Spleen (tissue), 11 donors: ENCODE data around the gene TBC1D22A. TPM values are rescaled to one million over a fixed set of nuclear protein-coding genes. Genes with fewer than 3 reads are reported as not detected.

Source experiments
- DNase-seq: peaks from one replicate; pipeline ENCODE4 v3.0.0-alpha.2; 2020
- H3K27ac ChIP-seq, 8 donors: fragments of 200-600 bp; sonication (generic) in 7 of 8; 1 replicate in 4 of 8; 2 replicates in 4 of 8; pipeline versions ENCODE4 v1.5.0 to v1.8.0; 2016 to 2021; ENCODE audit warnings: inconsistent platforms in 4 of 8, mild to moderate bottlenecking in 4 of 8, moderate library complexity in 1 of 8
- H3K27me3 ChIP-seq, 7 donors: fragments of 200-600 bp; sonication (generic) in 6 of 7; replicated peaks in 1 of 7; 1 replicate in 4 of 7; 2 replicates in 3 of 7; pipeline versions ENCODE4 v1.5.0 to v1.8.0; 2016 to 2021; ENCODE audit warnings: inconsistent platforms in 3 of 7, mild to moderate bottlenecking in 1 of 7
- H3K36me3 ChIP-seq, 6 donors: fragments of 200-600 bp; sonication (generic) in 5 of 6; 1 replicate in 4 of 6; 2 replicates in 2 of 6; pipeline versions ENCODE4 v1.5.0 to v1.8.0; 2016 to 2021; ENCODE audit warnings: inconsistent platforms in 2 of 6
- H3K4me1 ChIP-seq, 6 donors: fragments of 200-600 bp; sonication (generic) in 5 of 6; 1 replicate in 3 of 6; 2 replicates in 3 of 6; pipeline versions ENCODE4 v1.5.0 to v1.8.0; 2016 to 2021; ENCODE audit warnings: inconsistent platforms in 3 of 6
- H3K4me3 ChIP-seq, 8 donors: fragments of 200-600 bp; sonication (generic) in 7 of 8; 1 replicate in 4 of 8; 2 replicates in 4 of 8; pipeline versions ENCODE4 v1.5.0 to v1.8.0; 2016 to 2021; ENCODE audit warnings: inconsistent platforms in 4 of 8, mild to moderate bottlenecking in 4 of 8, moderate library complexity in 2 of 8
- H3K9me3 ChIP-seq, 8 donors: fragments of 200-600 bp; sonication (generic) in 7 of 8; 1 replicate in 4 of 8; 2 replicates in 4 of 8; pipeline versions ENCODE4 v1.5.0 to v1.8.0; 2016 to 2021; ENCODE audit warnings: inconsistent platforms in 4 of 8
- POLR2A ChIP-seq, 3 donors: fragments of 450-650 bp; IDR thresholded peaks; one replicate each; pipeline ENCODE4 v1.5.1; 2017; ENCODE audit warnings: antibody characterized with exemption in 3 of 3, mild to moderate bottlenecking in 1 of 3
- POLR2AphosphoS5 ChIP-seq, 3 donors: sonication (generic); formaldehyde crosslinking; IDR thresholded peaks; one replicate each; pipeline ENCODE4 v1.5.1; 2017; ENCODE audit warnings: antibody characterized with exemption in 3 of 3
- WGBS, 5 donors: extraction: QIAGEN DNeasy Blood & Tissue Kit in 3 of 5; methylation state at CpG; one replicate each; pipeline versions ENCODE4 v1.1.5 to v1.1.7; 2013 to 2018; 5-methylcytosine and 5-hydroxymethylcytosine counted together
- intact Hi-C: fragments of 100-400 bp; cut with DNase I; formaldehyde crosslinking; loops from one replicate; pipeline ENCODE4 v1.15.0; 2023; ENCODE audit warnings: low total_unique reads
- polyA plus RNA-seq, 3 donors: library from polyadenylated mRNA; stranded (reverse); fragments of 200-250 nt; gene quantifications; one replicate each; pipeline ENCODE4 v1.2.1, GENCODE V29; 2013
- total RNA-seq, 7 donors: library from RNA; depleted of rRNA in 3 of 7; stranded (reverse); fragments of >200 nt in 3 of 7; fragmentation: NEBNext Ultra II Directional in 4 of 7; extraction: Animal tissue kit (Norgen Biotek cat#: 25700) in 4 of 7; gene quantifications; one replicate each; pipeline versions ENCODE4 v1.1.0 to v1.2.1, GENCODE V29; 2016 to 2021
- TF ChIP-seq, protein P1 (sequence below), 11 experiments: fragments of 200-600 bp in 7 of 11; fragments of 450-650 bp in 4 of 11; sonication (generic) in 4 of 11; IDR thresholded peaks in 8 of 11; conservative IDR thresholded peaks in 3 of 11; 1 replicate in 7 of 11; 2 replicates in 4 of 11; pipeline versions ENCODE4 v1.4.0 to v1.8.0; 2016 to 2021; ENCODE audit warnings: antibody characterized with exemption in 11 of 11, inconsistent platforms in 4 of 11, mild to moderate bottlenecking in 1 of 11
- donor health status: healthy with polysubstance abuse.
- donor health status: DM: no; HTN: no; CAD: no; lungs with moderate emphysema.
- donor health status: DM: no; HTN: no; CAD: no.
- donor health status: Bipolar disorder and iron deficiency.
- donor health status: healthy.
- donor health status: DM: no; HTN: no; CAD: no.
- donor health status: DM: yes; HTN: yes; CAD: no.

Gene TBC1D22A
- total and polyA plus RNA-seq, 10 donors = 17.2 to 66.9 (median 49.6) TPM

DNA sequence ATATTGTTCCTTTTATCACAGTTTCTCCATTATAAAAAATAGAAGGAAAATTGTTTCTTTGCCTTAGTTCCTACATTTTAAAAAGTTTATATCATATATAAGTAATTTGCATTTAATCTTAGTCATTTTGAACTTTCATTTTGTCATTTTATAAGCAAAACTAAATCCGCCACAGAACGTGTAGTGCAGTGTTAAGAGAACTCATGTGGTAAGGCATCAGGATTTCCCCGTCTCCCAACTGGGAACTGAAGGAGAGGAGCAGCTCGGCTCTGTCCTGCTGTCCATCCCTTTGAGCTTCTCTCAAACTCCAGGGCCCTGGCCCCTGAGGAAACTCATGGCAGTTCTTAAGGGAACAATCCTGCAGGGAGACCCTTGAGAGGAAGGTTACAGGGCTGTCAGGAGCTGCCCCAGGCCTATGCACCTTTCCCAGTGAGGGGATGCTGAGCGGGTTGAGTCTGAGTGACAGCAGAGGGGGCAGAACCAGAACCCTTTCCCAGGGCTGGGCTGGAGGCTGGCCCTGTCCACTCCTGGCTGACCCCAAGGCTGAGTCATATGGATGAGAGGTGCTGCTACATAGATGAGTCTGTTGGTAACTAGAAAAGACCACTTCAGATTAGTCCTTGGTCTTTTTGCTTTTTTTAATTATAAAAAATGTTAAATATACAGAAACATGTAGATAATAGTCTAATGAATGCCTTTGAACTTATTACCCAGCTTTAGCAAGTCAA lies 333.1 kb downstream of the TBC1D22A start:
- TF ChIP-seq POLR2AphosphoS5 (IDR thresholded peaks at IDR 0.05) (no peak), POLR2A (IDR thresholded peaks at IDR 0.05) (no peak)
- TF ChIP-seq, protein P1, sequence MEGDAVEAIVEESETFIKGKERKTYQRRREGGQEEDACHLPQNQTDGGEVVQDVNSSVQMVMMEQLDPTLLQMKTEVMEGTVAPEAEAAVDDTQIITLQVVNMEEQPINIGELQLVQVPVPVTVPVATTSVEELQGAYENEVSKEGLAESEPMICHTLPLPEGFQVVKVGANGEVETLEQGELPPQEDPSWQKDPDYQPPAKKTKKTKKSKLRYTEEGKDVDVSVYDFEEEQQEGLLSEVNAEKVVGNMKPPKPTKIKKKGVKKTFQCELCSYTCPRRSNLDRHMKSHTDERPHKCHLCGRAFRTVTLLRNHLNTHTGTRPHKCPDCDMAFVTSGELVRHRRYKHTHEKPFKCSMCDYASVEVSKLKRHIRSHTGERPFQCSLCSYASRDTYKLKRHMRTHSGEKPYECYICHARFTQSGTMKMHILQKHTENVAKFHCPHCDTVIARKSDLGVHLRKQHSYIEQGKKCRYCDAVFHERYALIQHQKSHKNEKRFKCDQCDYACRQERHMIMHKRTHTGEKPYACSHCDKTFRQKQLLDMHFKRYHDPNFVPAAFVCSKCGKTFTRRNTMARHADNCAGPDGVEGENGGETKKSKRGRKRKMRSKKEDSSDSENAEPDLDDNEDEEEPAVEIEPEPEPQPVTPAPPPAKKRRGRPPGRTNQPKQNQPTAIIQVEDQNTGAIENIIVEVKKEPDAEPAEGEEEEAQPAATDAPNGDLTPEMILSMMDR (IDR thresholded peaks at IDR 0.05 in 8 of 11, conservative IDR thresholded peaks at IDR 0.05 in 3 of 11) = no peak
- Histone ChIP-seq H3K4me1 (peaks cover 0 to under 1% (median 0%) of the 10 kb centered on the region in 6 donors), H3K36me3 (peaks cover 0 to 23% (median under 1%) of the 10 kb centered on the region in 6 donors), H3K27me3 (no peaks in the 10 kb centered on the region), H3K4me3 (no peak overlapping the region), H3K27ac (no peak overlapping the region), H3K9me3 (peaks cover 0 to 28% (median 11%) of the 10 kb centered on the region in 8 donors)
- intact Hi-C loops = no loop called here
- WGBS, 5 donors = 63 to 85% (median 68%) methylated on average over 5 of the region's 5 CpGs
- no peak for DNase-seq

DNA sequence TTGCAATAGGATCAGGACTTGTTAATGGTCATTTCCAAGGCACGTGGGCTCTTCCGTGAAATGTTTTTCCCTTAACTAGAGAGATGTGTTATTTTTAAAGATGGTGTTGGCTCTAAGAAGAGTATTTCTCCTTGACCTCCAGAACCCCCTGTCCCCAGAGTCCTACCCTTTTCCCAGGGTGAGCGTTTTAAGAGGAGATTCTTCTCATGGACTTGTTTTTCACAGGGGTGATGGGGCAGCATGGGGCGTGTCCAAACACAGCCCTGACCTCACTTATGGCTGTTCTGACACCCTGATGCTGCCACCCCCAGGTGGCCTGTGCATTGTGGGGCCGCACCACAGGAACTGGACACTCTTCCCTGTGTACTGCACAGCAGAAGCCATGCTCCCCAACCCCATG lies 335.7 kb downstream of the TBC1D22A start:
- H3K27me3 ChIP-seq = no peaks in the 10 kb centered on the region
- no peaks in the 10 kb centered on the region for H3K4me1 ChIP-seq
- no peak for DNase-seq
- H3K9me3 ChIP-seq = peaks cover 0 to 17% (median 5%) of the 10 kb centered on the region in 8 donors
- intact Hi-C loops = no loop called here
- 80 to 89% (median 84%) methylated on average over 5 of the region's 5 CpGs for WGBS, 5 donors
- no peak overlapping the region for H3K27ac ChIP-seq
- peaks cover 0 to 41% (median 2%) of the 10 kb centered on the region in 6 donors for H3K36me3 ChIP-seq
- H3K4me3 ChIP-seq = no peak overlapping the region
- TF ChIP-seq POLR2AphosphoS5 (IDR thresholded peaks at IDR 0.05) = no peak
- TF ChIP-seq POLR2A (IDR thresholded peaks at IDR 0.05) = no peak
- TF ChIP-seq, protein P1 (IDR thresholded peaks at IDR 0.05 in 8 of 11, conservative IDR thresholded peaks at IDR 0.05 in 3 of 11) = no peak

DNA sequence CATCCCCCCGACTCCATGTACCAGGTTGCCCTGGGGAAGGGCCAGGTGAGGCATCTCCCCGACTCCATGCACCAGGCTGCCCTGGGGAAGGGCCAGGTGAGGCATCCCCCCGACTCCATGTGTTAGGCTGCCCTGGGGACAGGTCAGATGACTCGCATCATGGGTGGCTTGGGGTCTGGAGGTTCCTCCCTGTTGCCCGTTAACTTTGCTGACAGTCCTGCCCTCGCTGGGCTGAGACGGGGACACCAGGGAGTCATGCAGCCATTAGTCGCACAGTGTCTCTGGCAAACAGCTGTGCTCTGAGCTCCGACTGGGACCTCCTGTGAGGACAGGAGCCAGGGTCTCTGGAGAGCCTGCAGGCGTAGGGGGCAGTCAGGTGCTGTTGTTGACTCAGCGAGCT lies 336.1 kb downstream of the TBC1D22A start:
- TF ChIP-seq POLR2AphosphoS5 (IDR thresholded peaks at IDR 0.05) (no peak), POLR2A (IDR thresholded peaks at IDR 0.05) (no peak)
- TF ChIP-seq, protein P1 (IDR thresholded peaks at IDR 0.05 in 8 of 11, conservative IDR thresholded peaks at IDR 0.05 in 3 of 11) = no peak
- intact Hi-C loops = no loop called here
- Histone ChIP-seq H3K36me3 (peaks cover 0 to 37% (median 2%) of the 10 kb centered on the region in 6 donors), H3K27me3 (no peaks in the 10 kb centered on the region), H3K9me3 (peaks cover 0 to 12% (median 2%) of the 10 kb centered on the region in 8 donors), H3K27ac (no peak overlapping the region), H3K4me1 (no peaks in the 10 kb centered on the region), H3K4me3 (no peak overlapping the region)
- 90 to 98% (median 95%) methylated on average over 2 to 11 of the region's 11 CpGs for WGBS, 5 donors
- DNase-seq = no peak

DNA sequence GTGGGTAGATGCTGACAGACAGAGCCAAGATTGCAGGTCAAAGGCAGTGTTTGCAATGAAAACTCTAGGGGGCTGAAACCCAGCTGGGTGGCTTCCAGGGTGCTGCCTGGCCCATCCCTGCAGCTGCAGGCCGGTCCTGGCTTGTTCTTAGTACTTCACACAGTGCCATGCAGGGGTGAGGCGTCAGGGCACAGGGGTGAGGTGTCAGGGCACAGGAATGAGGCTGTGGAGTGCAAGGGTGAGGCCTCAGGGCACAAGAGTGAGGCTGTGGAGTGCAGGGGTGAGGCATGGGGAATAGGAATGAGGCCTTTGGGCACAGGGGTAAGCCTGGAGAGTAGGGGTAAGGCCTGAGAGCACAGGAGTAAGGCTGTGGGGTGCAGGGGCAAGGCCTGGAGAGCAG lies 337.6 kb downstream of the TBC1D22A start:
- intact Hi-C loops = no loop called here

More for the DNA sequence above, 337.6 kb downstream of the TBC1D22A start:
- 94 to 100% (median 98%) methylated on average over 2 of the region's 2 CpGs for WGBS, 5 donors
- no peak overlapping the region for H3K4me3 ChIP-seq
- no peaks in the 10 kb centered on the region for H3K9me3 ChIP-seq
- no peak for DNase-seq
- TF ChIP-seq POLR2AphosphoS5 (IDR thresholded peaks at IDR 0.05) (no peak), POLR2A (IDR thresholded peaks at IDR 0.05) (no peak)
- TF ChIP-seq, protein P1 (IDR thresholded peaks at IDR 0.05 in 8 of 11, conservative IDR thresholded peaks at IDR 0.05 in 3 of 11) = no peak
- no peaks in the 10 kb centered on the region for H3K4me1 ChIP-seq
- no peaks in the 10 kb centered on the region for H3K27me3 ChIP-seq
- H3K36me3 ChIP-seq = peaks cover 0 to 35% (median 2%) of the 10 kb centered on the region in 6 donors
- no peak overlapping the region for H3K27ac ChIP-seq
